Mucosa of stomach (tissue), 1 donor: Measurements from ENCODE around the gene COBL.

Experiments used
- H3K27me3 ChIP-seq: one replicate; pipeline ENCODE4 v1.7.0; 2013; ENCODE audit warnings: mild to moderate bottlenecking, low read length; ENCODE audit not compliant: control insufficient read depth, insufficient read depth
- H3K36me3 ChIP-seq: one replicate; pipeline ENCODE4 v1.7.0; 2013; ENCODE audit warnings: low read length; ENCODE audit not compliant: control insufficient read depth, insufficient read depth
- H3K4me1 ChIP-seq: one replicate; pipeline ENCODE4 v1.7.0; 2013; ENCODE audit warnings: mild to moderate bottlenecking, low read length; ENCODE audit not compliant: control insufficient read depth, insufficient read depth
- H3K4me3 ChIP-seq: one replicate; pipeline ENCODE4 v1.7.0; 2013; ENCODE audit warnings: low read length
- H3K9ac ChIP-seq: one replicate; pipeline ENCODE4 v1.7.0; 2013; ENCODE audit warnings: mild to moderate bottlenecking, low read length, moderate library complexity
- H3K9me3 ChIP-seq: one replicate; pipeline ENCODE4 v1.7.0; 2013; ENCODE audit warnings: mild to moderate bottlenecking, low read length, moderate library complexity; ENCODE audit not compliant: control insufficient read depth
- donor health status: Pancreatic carcinoma.

Gene COBL

DNA sequence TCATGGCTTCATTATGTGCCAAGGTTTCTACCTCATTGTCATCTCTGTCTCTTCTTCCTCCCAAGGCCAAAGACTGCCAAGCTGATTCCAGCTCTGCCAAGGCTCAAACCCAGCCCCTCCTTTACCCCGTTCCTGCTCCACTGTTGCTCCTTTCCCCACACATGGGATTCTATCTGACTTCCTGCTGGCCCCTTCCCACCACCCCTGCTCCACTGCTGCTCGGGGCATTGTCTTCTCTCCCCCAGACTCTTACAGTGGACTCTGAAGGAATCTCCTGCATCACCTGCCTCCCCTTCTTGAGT lies 86.3 kb downstream of the COBL start:
- no peak overlapping the region for H3K4me3 ChIP-seq
- no peaks in the 10 kb centered on the region for H3K36me3 ChIP-seq
- H3K4me1 ChIP-seq, result peaks cover 26% of the 10 kb centered on the region
- H3K27me3 ChIP-seq, result no peaks in the 10 kb centered on the region
- no peaks in the 10 kb centered on the region for H3K9me3 ChIP-seq
- no peak overlapping the region for H3K9ac ChIP-seq

DNA sequence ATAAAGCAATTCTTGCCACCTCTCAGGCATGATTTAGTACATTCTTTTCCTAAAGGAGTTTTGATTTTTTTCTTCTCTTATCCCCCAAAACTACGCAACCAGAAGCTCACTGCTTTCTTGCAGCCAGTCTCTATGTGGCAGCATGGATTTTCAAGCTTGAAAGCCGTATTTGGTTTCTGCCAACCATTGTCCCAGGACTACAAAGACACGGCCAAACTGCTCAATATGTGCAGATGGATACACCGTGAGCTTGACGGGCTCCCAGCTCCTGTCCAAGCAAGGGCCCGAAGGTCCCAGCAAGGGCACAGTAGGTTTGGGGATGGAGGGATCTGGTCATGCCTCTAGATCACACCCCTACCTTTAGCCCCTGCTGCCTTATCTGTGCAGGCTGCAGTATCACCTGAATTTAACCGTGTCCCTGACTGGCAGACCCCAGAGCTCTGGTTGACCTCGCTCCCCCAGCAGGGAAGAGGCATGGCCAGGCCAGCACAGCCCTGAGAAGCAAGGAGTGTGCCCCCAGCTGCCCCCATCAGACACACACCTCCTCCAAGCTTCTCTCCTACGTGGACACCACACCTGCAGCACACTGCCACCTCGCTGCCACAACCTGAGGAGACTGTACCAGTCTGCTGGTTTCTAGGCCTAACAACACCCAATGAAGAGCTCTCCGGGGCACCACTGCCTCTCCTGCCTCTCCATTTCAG lies 86.8 kb downstream of the COBL start:
- H3K27me3 ChIP-seq, result no peaks in the 10 kb centered on the region
- no peak overlapping the region for H3K4me3 ChIP-seq

DNA sequence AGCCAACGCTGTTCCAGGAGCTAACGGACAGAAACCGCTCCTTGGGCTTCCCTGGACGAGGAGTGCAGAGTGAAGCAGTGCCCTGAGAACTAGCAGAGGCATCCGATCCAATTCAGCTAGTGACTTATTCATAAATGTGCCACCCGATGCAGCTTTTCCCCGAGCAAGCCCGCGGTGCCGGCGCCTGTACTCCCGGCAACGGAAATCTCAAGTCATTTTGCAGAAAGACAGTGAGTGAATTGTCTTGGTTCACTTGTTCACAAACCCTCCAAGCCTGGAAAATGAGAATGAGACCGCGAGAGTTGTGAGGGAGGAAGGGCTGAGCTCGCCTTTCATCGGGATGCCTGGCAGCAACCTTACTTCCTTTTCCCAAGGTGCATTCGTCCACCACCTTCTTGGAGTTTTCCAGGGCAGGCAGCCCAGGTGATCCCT lies 87.5 kb downstream of the COBL start:
- Histone ChIP-seq H3K36me3 (no peaks in the 10 kb centered on the region), H3K9me3 (no peaks in the 10 kb centered on the region), H3K9ac (no peak overlapping the region), H3K4me1 (peaks cover 32% of the 10 kb centered on the region), H3K27me3 (no peaks in the 10 kb centered on the region), H3K4me3 (no peak overlapping the region)

More for the DNA sequence above, 86.8 kb downstream of the COBL start:
- H3K9me3 ChIP-seq, result no peaks in the 10 kb centered on the region
- peaks cover 31% of the 10 kb centered on the region for H3K4me1 ChIP-seq
- no peak overlapping the region for H3K9ac ChIP-seq
- H3K36me3 ChIP-seq, result no peaks in the 10 kb centered on the region

DNA sequence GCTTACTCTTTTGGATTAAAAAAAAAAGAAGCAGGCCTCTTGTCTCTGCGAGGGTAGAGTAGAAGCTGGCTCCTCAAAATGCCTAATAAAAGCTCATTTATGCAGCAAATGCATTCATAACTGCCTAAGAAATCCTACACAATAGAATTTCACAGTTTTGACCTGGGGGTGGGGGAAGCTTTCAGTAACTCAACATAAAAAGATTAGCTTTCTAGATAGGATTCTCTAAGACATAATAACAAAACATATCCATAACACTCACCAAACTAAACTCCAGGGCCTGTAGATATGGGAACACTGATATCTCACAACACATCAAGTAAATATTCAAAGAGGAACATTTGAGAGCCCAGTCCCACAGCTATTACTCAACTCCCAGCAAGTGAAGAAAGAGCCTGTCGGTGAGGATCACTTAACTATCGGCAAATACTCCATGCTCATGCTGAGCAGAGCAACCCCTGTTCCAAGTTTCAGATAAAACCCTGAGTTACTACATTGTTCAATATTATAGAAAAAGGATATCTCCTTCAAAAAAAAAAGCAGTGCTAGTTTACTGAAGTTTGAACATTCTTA lies 88.1 kb downstream of the COBL start:
- H3K9me3 ChIP-seq, result no peaks in the 10 kb centered on the region
- no peak overlapping the region for H3K9ac ChIP-seq
- no peaks in the 10 kb centered on the region for H3K27me3 ChIP-seq
- H3K4me3 ChIP-seq, result no peak overlapping the region
- H3K36me3 ChIP-seq, result no peaks in the 10 kb centered on the region
- H3K4me1 ChIP-seq, result peaks cover 32% of the 10 kb centered on the region

DNA sequence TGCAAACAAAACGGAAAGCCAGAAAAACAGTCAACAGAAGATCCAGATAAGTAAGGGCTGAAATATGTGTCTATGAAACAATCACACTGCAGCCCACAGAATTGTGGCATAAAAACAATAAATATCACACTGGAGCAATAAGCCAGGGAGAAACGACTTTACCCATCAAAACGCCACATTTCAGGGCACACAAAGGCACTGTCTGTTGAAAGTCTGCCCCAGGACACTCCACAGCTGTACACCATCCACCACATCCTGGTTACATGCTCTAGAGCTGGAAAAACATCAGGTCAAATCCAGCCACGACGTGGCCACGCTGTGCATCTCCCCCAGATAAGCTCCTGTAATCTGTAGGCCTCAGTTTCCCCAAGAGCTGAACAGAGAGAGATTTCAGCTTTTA lies 88.7 kb downstream of the COBL start:
- Histone ChIP-seq H3K4me3 (no peak overlapping the region), H3K27me3 (no peaks in the 10 kb centered on the region), H3K4me1 (peaks cover 32% of the 10 kb centered on the region), H3K9ac (no peak overlapping the region), H3K36me3 (no peaks in the 10 kb centered on the region), H3K9me3 (no peaks in the 10 kb centered on the region)

DNA sequence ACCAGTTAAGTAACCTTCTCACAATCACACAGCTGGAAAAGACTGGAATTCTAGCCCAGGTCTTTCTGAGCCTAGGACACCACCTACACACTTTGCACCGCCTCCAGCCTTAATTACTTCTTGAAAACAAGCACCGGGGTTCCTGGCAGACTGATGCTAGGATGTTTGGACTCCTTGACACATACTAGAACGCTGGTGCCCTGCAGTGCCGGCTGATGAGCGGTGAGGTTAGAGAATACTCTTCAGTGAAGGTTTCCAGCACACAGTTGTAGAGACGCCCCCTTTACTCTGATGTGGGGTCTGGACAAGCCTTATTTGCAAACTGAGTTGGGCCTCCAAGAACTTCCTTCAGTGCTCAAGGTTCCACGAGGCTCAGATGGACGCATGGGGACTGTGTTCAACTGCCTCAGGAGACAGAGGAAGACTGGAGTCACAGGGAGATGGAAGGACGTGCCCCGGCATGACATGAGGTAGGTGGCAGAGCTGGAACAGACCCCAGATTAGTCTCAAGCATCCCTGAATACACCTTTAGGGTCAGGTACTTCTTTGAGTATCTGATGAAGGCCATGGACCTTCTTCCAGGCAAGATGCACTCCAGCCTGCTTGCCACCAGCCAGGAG lies 89.6 kb downstream of the COBL start:
- H3K27me3 ChIP-seq, result no peaks in the 10 kb centered on the region
- H3K36me3 ChIP-seq, result no peaks in the 10 kb centered on the region
- H3K4me1 ChIP-seq, result peaks cover 32% of the 10 kb centered on the region
- no peaks in the 10 kb centered on the region for H3K9me3 ChIP-seq
- no peak overlapping the region for H3K9ac ChIP-seq
- no peak overlapping the region for H3K4me3 ChIP-seq

DNA sequence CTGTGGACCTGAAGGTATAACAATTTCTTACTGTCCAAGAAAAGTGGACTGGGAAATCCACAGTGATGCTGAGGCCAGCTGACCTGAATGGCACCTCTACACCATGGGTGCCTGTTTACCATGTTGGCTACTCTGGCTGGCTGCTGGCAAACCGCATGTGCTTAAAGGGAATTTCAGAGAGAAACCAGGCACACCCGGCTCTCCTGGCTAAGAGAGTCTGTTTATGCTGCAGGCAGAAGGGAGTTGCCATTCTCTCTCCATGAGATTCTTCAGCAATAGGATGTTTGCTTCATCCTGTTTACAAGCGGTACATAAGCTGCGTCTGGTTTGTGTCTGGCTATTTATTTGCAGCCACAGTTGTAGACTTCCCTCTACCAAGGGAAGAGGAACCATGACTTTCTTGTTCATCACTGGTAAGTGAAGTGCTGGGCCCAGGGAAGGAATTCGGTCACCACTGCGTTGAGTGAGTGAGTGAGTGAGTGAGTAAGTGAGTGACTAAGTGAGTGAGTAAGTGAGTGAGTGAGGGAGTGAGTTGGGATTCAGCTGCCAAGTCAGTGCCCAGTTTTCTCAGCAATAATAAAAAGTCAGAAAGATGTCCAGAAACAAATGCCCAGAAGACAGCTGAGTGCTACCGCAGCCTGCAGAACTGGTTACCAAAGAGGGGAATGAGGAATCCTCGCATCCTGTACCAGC lies 90.4 kb downstream of the COBL start:
- H3K4me1 ChIP-seq, result peaks cover 32% of the 10 kb centered on the region
- no peaks in the 10 kb centered on the region for H3K27me3 ChIP-seq
- no peaks in the 10 kb centered on the region for H3K9me3 ChIP-seq
- no peaks in the 10 kb centered on the region for H3K36me3 ChIP-seq
- no peak overlapping the region for H3K9ac ChIP-seq
- H3K4me3 ChIP-seq, result no peak overlapping the region

DNA sequence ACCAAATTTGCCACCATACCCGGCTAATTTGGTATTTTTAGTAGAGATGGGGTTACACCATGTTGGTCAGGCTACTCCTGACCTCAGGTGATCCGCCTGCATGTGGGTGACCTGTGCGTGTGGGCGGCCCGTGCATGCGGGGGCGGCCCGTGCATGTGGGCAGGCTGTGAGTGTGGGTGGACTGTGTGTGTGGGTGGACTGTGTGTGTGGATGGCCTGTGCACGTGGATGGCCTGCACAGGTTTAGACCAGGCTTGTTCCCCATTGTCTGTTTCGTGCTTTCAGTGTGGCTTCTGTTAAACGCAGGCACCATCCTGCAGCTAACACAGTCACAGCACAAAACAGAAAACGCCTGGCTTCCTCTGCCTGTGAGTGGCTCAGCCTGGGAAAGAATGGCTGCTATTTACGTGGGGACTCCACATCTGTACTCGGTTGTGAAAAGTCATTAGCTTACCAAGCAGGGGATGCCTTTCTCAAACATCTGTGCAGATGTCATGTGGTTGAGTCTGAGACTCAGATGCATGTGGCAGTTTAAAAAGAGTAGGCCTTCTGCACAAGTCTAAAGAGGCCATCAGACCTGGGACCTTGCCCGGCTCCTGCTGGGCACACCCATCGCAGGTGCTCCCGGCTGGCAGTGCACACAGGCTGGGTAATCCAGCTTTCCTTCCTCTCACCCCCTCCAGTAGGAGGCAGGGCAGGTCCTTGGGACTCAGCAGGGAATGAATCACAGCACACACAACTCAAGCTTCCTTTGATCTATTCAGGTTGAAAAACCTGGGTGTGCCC lies 91.6 kb downstream of the COBL start:
- H3K4me3 ChIP-seq, result no peak overlapping the region
- H3K9ac ChIP-seq, result no peak overlapping the region
- H3K9me3 ChIP-seq, result no peaks in the 10 kb centered on the region
- H3K27me3 ChIP-seq, result no peaks in the 10 kb centered on the region
- H3K4me1 ChIP-seq, result peaks cover 32% of the 10 kb centered on the region
- H3K36me3 ChIP-seq, result no peaks in the 10 kb centered on the region

DNA sequence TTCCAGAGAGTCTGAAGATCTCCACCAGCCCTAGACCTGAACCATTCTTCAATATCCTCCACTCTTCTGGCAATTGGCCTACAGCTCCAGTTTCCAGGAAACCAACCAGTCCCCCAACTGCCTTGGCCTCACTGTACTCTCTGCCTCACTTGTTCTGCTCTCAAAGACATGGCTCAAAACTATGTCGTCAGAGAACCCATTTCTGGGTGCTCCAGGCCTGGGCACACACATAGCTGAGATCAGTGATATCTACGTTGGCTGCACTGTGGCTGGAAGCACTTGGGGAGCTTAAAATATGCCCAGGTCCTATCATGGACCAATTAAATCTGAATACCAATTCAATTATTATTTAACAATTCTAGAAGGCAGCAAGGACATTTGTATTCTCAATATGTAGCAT lies 93.1 kb downstream of the COBL start:
- H3K4me3 ChIP-seq, result no peak overlapping the region
- H3K27me3 ChIP-seq, result no peaks in the 10 kb centered on the region
- H3K4me1 ChIP-seq, result peaks cover 27% of the 10 kb centered on the region
- no peaks in the 10 kb centered on the region for H3K36me3 ChIP-seq
- no peak overlapping the region for H3K9ac ChIP-seq
- no peaks in the 10 kb centered on the region for H3K9me3 ChIP-seq

DNA sequence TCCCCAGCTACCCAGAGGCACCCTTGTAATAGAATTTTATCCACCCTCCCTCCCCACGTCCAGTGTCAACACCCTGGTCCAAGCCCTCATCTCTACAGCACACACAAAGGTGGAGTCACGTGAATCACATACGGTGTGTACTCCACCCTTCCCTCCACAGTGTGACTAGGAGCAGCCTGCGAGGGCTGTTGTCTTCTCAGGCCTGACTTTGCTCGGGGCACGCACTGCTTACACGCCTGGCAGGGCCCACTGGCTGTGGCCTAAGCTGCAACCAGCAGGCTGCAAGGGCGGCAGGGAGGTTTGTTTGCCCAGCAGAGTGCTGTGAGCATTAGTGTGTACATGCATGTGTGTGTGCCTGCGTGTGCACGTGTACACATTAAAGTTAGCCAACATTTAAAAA lies 93.7 kb downstream of the COBL start:
- no peak overlapping the region for H3K9ac ChIP-seq
- no peaks in the 10 kb centered on the region for H3K36me3 ChIP-seq
- H3K4me3 ChIP-seq, result no peak overlapping the region
- H3K9me3 ChIP-seq, result no peaks in the 10 kb centered on the region
- H3K27me3 ChIP-seq, result no peaks in the 10 kb centered on the region
- peaks cover 25% of the 10 kb centered on the region for H3K4me1 ChIP-seq

DNA sequence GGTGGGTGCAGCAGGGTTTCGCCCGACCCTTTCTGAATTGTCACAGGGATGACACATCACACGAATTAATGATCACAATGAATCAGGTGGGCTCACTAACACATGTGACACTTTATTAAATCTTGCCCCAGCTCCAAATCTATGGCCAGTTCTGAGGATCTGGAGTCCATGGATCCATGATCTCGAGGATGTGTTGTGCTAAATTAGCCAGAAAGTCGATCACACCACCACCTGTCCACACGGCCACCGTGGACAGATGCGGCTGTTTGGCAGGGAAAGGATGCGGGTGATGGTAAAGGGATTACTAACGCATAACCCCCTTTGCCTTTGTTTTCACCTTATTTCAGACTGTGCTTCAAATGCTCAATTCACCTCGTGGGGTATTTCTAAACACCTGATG lies 96.4 kb downstream of the COBL start:
- peaks cover 6% of the 10 kb centered on the region for H3K4me1 ChIP-seq
- H3K36me3 ChIP-seq, result no peaks in the 10 kb centered on the region
- no peaks in the 10 kb centered on the region for H3K27me3 ChIP-seq
- no peak overlapping the region for H3K9ac ChIP-seq
- no peaks in the 10 kb centered on the region for H3K9me3 ChIP-seq
- H3K4me3 ChIP-seq, result no peak overlapping the region
